Karpas-422 (cell line): Measurements from ENCODE around the gene DMRTC2. TPM values are rescaled to one million over a fixed set of nuclear protein-coding genes. Genes with fewer than 3 reads are reported as not detected.
"Not testable (repeated sequence)": the region's sequence is repeated elsewhere in the genome, so short reads cannot be mapped to it uniquely, and the experiment has no call there.

Experiments
- DNase-seq: peaks from one replicate; pipeline ENCODE4 v3.0.0-alpha.2; 2015
- H2AFZ ChIP-seq: fragments of 200-600 bp; sonication (generic); 2 replicates; pipeline ENCODE4 v1.6.1; 2014; ENCODE audit warnings: antibody characterized with exemption, low read length, mixed read lengths
- H3K27ac ChIP-seq: fragments of 200-600 bp; sonication (generic); 2 replicates; pipeline ENCODE4 v1.5.1; 2014; ENCODE audit warnings: mild to moderate bottlenecking, low read length, moderate library complexity
- H3K27me3 ChIP-seq: fragments of 200-600 bp; sonication (generic); 2 replicates; pipeline ENCODE4 v1.6.1; 2014; ENCODE audit warnings: low read length, mixed read lengths
- H3K36me3 ChIP-seq: fragments of 200-600 bp; sonication (generic); 2 replicates; pipeline ENCODE4 v1.6.1; 2014; ENCODE audit warnings: low read length, mixed read lengths; ENCODE audit not compliant: insufficient read depth
- H3K4me1 ChIP-seq: fragments of 200-600 bp; sonication (generic); 2 replicates; pipeline ENCODE4 v1.6.1; 2014; ENCODE audit warnings: mild to moderate bottlenecking, low read length, mixed read lengths
- H3K4me2 ChIP-seq: fragments of 200-600 bp; sonication (generic); 2 replicates; pipeline ENCODE4 v1.6.1; 2014; ENCODE audit warnings: low read length, low read depth, mild to moderate bottlenecking; ENCODE audit not compliant: poor library complexity, severe bottlenecking
- H3K4me3 ChIP-seq: fragments of 200-600 bp; sonication (generic); 2 replicates; pipeline ENCODE4 v1.5.1; 2014; ENCODE audit warnings: mild to moderate bottlenecking, antibody characterized with exemption, low read length, mixed read lengths
- H3K79me2 ChIP-seq: fragments of 200-600 bp; sonication (generic); 2 replicates; pipeline ENCODE4 v1.6.1; 2014; ENCODE audit warnings: mild to moderate bottlenecking, low read length, mixed read lengths
- H3K9ac ChIP-seq: fragments of 200-600 bp; sonication (generic); 2 replicates; pipeline ENCODE4 v1.6.0; 2014; ENCODE audit warnings: low read length
- H3K9me2 ChIP-seq: fragments of 200-600 bp; sonication (generic), shearing (Covaris generic); replicated peaks from 2 replicates; pipeline ENCODE4 v1.6.0; 2014; ENCODE audit warnings: mild to moderate bottlenecking, low read length, moderate library complexity; ENCODE audit not compliant: insufficient read depth
- H3K9me3 ChIP-seq: fragments of 300-700, 200-600 bp; sonication (generic); 2 replicates; pipeline ENCODE4 v1.6.1; 2014; ENCODE audit warnings: low read length, mixed read lengths
- H4K20me1 ChIP-seq: fragments of 200-600 bp; sonication (generic); 2 replicates; pipeline ENCODE4 v1.6.1; 2014; ENCODE audit warnings: mild to moderate bottlenecking, antibody characterized with exemption, low read length, low read depth; ENCODE audit not compliant: insufficient read depth
- total RNA-seq: library from RNA; depleted of rRNA; stranded (reverse); fragments of >200 nt; shearing (Covaris generic); gene quantifications from 2 replicates; pipeline ENCODE4 v1.2.3, GENCODE V29; 2014; ENCODE audit warnings: low replicate concordance

DMRTC2 gene
- total RNA-seq, 1 experiment from 2014 or later = not detected

GRCh38 chr19:41869374-41869955 lies 24.6 kb downstream of the DMRTC2 start:
- H3K79me2 ChIP-seq = peaks cover 5% of the 10 kb centered on the region
- H3K9me3 ChIP-seq = no peaks in the 10 kb centered on the region
- no peaks in the 10 kb centered on the region for H3K27me3 ChIP-seq
- no peaks in the 10 kb centered on the region for H3K9me2 ChIP-seq
- peaks cover 11% of the 10 kb centered on the region; the same call in 1 of the 2 replicates for H3K4me1 ChIP-seq
- H2AFZ ChIP-seq = no peak overlapping the region
- H3K36me3 ChIP-seq = peaks cover 45% of the 10 kb centered on the region
- no peak overlapping the region for H3K9ac ChIP-seq
- H3K27ac ChIP-seq = no peak overlapping the region
- no peak overlapping the region for H3K4me2 ChIP-seq
- peaks cover 24% of the 10 kb centered on the region; the same call in 1 of the 2 replicates for H4K20me1 ChIP-seq
- no peak for DNase-seq
- no peak overlapping the region for H3K4me3 ChIP-seq

DNA sequence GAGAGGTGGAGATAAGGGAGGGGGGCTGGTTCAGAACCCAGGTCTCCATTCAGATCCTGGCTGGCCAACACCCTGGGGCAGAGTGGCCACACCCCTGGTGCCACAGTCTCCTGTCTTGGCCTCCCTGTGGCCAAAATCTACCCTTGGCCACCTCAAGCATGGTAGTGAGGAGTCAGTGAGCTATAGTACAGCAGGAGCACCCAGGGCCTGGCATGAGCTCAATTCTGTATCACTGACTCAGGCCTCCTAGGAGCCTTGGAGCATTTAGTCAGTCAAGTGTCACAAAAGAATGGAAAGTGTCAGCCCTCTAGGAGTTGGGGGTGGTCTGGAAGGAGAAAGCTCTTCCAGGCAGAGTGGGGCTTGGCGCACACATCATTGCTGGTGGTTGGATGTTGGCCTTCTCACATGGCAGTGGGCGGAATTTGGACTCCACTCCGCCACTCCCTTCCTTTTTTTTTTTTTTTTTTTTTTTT lies 25.6 kb downstream of the DMRTC2 start:
- peaks cover 38% of the 10 kb centered on the region for H3K36me3 ChIP-seq
- H3K9ac ChIP-seq = no peak overlapping the region

GRCh38 chr19:41871573-41872383 lies 26.9 kb downstream of the DMRTC2 start:
- no peaks in the 10 kb centered on the region for H3K9me3 ChIP-seq
- no peak overlapping the region for H3K4me2 ChIP-seq
- H3K79me2 ChIP-seq = no peaks in the 10 kb centered on the region
- no peaks in the 10 kb centered on the region for H3K27me3 ChIP-seq
- H3K9ac ChIP-seq = no peak overlapping the region
- H4K20me1 ChIP-seq = peaks cover 11% of the 10 kb centered on the region; the same call in 1 of the 2 replicates
- no peaks in the 10 kb centered on the region for H3K9me2 ChIP-seq
- H3K27ac ChIP-seq = peak overlapping the region; percentile 48
- no peak overlapping the region for H3K4me3 ChIP-seq
- H3K4me1 ChIP-seq = peaks cover 24% of the 10 kb centered on the region
- no peak overlapping the region for H2AFZ ChIP-seq
- DNase-seq = peak; percentile 62
- peaks cover 37% of the 10 kb centered on the region for H3K36me3 ChIP-seq

More for the DNA sequence above, 25.6 kb downstream of the DMRTC2 start:
- H4K20me1 ChIP-seq = peaks cover 15% of the 10 kb centered on the region; the same call in 1 of the 2 replicates
- H3K27me3 ChIP-seq = no peaks in the 10 kb centered on the region
- peaks cover 11% of the 10 kb centered on the region for H3K4me1 ChIP-seq
- H3K4me3 ChIP-seq = no peak overlapping the region
- H3K4me2 ChIP-seq = no peak overlapping the region
- no peak overlapping the region for H3K27ac ChIP-seq
- no peak overlapping the region for H2AFZ ChIP-seq
- H3K9me2 ChIP-seq = no peaks in the 10 kb centered on the region
- H3K9me3 ChIP-seq = no peaks in the 10 kb centered on the region
- DNase-seq = no peak
- H3K79me2 ChIP-seq = no peaks in the 10 kb centered on the region

DNA sequence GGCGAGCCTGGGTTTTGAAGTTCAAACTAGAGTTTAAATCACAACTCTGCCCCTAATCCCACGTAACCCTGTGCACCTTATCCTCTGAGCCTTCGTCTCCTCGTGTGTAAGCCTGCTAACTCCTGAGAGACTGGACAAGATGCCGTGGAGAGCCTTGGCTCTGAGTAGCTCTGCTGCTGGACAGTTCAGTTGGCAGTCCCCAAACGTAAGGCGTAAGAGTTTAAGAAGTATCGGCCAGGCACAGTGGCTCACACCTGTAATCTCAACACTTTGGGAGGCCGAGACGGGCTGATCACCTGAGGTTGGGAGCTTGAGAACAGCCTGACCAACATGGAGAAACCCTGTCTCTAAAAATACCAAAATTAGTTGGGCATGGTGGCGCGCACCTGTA lies 27.5 kb downstream of the DMRTC2 start:
- Histone ChIP-seq H2AFZ (no peak overlapping the region), H3K36me3 (peaks cover 37% of the 10 kb centered on the region), H4K20me1 (peaks cover 11% of the 10 kb centered on the region; the same call in 1 of the 2 replicates), H3K4me1 (peaks cover 28% of the 10 kb centered on the region), H3K9me3 (no peaks in the 10 kb centered on the region), H3K4me2 (no peak overlapping the region), H3K27ac (peak overlapping the region; percentile 48), H3K9me2 (no peaks in the 10 kb centered on the region), H3K27me3 (no peaks in the 10 kb centered on the region), H3K79me2 (peaks cover 2% of the 10 kb centered on the region), H3K4me3 (no peak overlapping the region), H3K9ac (no peak overlapping the region)
- peak; percentile 66 for DNase-seq

- Histone ChIP-seq H3K36me3 (peaks cover 33% of the 10 kb centered on the region), H3K9me3 (no peaks in the 10 kb centered on the region), H3K79me2 (peaks cover 9% of the 10 kb centered on the region), H2AFZ (no peak overlapping the region), H3K27ac (peak overlapping the region; percentile 48), H3K4me1 (peaks cover 31% of the 10 kb centered on the region), H3K9me2 (no peaks in the 10 kb centered on the region), H3K27me3 (no peaks in the 10 kb centered on the region), H3K4me2 (no peak overlapping the region), H4K20me1 (peaks cover 6% of the 10 kb centered on the region; the same call in 1 of the 2 replicates), H3K4me3 (no peak overlapping the region), H3K9ac (no peak overlapping the region)
- peak; percentile 92 for DNase-seq
These were observed 28.2 kb downstream of the DMRTC2 start for GRCh38 chr19:41872775-41873647.

DNA sequence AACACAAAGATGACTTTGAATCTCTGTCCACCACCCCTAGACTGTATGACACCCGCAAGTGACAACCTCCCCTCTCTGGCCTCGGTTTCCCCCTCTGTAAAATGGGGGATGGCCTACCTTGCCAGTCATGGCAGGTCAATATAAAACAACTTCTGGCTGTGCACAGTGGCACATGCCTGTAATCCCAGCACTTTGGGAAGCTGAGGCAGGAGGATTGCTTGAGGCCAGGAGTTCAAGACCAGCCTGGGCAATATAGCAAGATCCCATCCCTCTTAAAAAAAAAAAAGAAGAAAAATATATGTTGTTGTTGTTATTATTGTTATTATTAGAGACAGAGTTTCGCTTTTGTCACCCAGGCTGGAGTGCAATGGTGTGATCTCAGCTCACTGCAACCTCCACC lies 31.1 kb downstream of the DMRTC2 start:
- H4K20me1 ChIP-seq, DNase-seq, H3K9me3 ChIP-seq, H3K27me3 ChIP-seq, H3K9me2 ChIP-seq, H2AFZ ChIP-seq: not testable (repeated sequence)
- peak overlapping the region; percentile 99 for H3K27ac ChIP-seq
- peak overlapping the region; percentile 97 for H3K4me2 ChIP-seq
- peak overlapping the region; percentile 99 for H3K9ac ChIP-seq
- H3K36me3 ChIP-seq = peaks cover 14% of the 10 kb centered on the region
- peaks cover 56% of the 10 kb centered on the region for H3K4me1 ChIP-seq
- peak overlapping the region; percentile 41 for H3K4me3 ChIP-seq
- peaks cover 26% of the 10 kb centered on the region for H3K79me2 ChIP-seq

DNA sequence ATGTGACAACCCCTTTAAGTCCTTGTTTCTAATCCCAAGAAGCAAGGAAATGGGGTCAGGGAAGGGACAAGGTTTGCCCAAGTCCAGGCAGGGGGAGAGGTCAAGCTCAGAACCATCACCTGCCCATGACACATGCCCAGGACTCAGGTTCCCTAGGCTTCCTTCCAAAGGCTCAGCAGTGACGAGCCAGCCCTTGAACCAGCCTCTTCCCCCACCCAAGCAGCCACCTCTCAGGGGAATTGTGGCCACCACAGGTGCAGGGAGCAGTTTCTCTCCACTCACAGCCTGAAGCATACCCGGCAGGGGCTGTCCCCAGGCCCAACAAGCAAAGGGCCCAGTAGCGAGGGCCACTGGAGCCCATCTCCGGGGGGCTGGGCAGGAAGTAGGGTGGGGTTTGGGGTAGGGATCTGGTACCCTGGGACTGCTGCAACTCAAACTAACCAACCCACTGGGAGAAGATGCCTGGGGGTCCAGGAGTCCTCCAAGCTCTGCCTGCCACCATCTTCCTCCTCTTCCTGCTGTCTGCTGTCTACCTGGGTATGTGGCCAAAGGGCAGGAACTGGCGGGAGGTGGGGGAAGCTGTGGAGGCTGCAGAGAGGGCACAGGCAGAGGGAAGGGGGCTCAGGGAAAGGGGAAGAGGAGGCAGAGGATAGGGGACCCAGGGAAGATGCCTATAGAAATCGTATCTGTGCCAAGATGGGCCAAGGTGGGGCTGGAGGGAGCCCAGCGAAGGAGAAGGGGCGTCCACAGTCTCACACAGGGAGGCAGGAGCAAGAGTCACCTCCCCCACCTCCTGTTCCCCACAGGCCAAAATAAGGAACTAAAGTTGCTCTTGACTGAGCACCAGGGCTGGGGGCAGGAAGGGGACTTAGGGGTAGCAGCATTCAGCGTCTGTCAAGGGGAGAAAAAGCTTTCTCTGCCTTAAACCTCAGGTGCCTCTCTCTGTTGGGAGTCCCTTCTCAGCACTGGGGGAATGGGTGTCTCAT lies 32.3 kb downstream of the DMRTC2 start, which contains the start of gene CD79A:
CD79A (plus strand) TSS at position 433 of the 986 bp plus-strand sequence; CDS start at position 459, 26 bp downstream.
- Histone ChIP-seq H3K36me3 (peaks cover 6% of the 10 kb centered on the region; the same call in 1 of the 2 replicates), H3K9ac (peak within 1 kb of the TSS; percentile 99), H3K4me3 (peak within 1 kb of the TSS; percentile 91), H3K27me3 (no peaks in the 10 kb centered on the region), H3K4me1 (peaks cover 64% of the 10 kb centered on the region), H4K20me1 (no peaks in the 10 kb centered on the region), H2AFZ (no peak within 1 kb of the TSS), H3K4me2 (peak within 1 kb of the TSS; percentile 97), H3K9me2 (no peaks in the 10 kb centered on the region), H3K9me3 (no peaks in the 10 kb centered on the region), H3K27ac (peak within 1 kb of the TSS; percentile 99), H3K79me2 (peaks cover 26% of the 10 kb centered on the region)
- DNase-seq = peak; percentile 98
